ENCODE measurements around the gene SLC5A10. TPM values are rescaled to one million over a fixed set of nuclear protein-coding genes. Genes with fewer than 3 reads are reported as not detected.
"Not testable (repeated sequence)": the region's sequence is repeated elsewhere in the genome, so short reads cannot be mapped to it uniquely, and the experiment has no call there.

The SLC5A10 gene
- total RNA-seq, 2 experiments from 2014 or later = not detected

DNA sequence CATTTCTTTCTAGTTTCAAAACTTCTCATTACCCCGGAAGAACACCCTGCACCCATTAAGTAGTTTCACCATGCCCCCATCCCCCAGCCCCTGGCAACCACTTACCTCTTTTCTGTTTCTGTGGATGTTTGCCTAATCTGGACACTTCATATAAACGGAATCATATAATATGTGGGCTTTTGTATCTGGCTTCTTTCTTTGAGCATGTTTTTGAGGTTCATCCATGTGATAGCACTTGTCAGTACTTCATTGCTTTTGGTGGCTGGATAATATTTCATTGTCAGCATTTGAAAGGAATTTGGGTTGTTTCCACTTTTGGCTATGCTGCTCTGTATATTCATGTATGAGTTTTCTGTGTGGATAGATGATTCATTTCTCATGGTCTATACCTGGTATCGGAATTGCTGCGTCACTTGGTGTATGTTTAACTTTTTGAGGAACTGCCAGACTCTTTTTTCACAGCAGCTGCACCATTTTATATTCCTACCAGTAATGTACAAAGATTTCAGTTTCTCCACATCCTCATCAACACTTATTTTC is 30.0 kb upstream of the SLC5A10 start:
- Mint-ChIP-seq H3K4me1 (ENCODE audit: low read depth) (peaks cover 68% of the 10 kb centered on the region), H3K4me3 (peak overlapping the region; percentile 13), H3K27ac (peak overlapping the region; percentile 86), H3K36me3 (ENCODE audit: low read depth) (peaks cover 44% of the 10 kb centered on the region), H3K27me3 (no peaks in the 10 kb centered on the region), H3K9me3 (no peaks in the 10 kb centered on the region)
- ATAC-seq (peak; percentile 64), DNase-seq (peak; percentile 74)
- CTCF ChIA-PET = no interaction called here
- POLR2A ChIA-PET = no interaction called here
- intact Hi-C loops (cut with micrococcal nuclease) = loop anchor here (5.0 kb wide), 1 partner anchor 65 kb away; the partner anchor contains the start of gene PRPSAP2
- TF ChIP-seq, protein P1, sequence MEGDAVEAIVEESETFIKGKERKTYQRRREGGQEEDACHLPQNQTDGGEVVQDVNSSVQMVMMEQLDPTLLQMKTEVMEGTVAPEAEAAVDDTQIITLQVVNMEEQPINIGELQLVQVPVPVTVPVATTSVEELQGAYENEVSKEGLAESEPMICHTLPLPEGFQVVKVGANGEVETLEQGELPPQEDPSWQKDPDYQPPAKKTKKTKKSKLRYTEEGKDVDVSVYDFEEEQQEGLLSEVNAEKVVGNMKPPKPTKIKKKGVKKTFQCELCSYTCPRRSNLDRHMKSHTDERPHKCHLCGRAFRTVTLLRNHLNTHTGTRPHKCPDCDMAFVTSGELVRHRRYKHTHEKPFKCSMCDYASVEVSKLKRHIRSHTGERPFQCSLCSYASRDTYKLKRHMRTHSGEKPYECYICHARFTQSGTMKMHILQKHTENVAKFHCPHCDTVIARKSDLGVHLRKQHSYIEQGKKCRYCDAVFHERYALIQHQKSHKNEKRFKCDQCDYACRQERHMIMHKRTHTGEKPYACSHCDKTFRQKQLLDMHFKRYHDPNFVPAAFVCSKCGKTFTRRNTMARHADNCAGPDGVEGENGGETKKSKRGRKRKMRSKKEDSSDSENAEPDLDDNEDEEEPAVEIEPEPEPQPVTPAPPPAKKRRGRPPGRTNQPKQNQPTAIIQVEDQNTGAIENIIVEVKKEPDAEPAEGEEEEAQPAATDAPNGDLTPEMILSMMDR (IDR thresholded peaks at IDR 0.05) = no peak

GRCh38 chr17:18922596-18922995 is 29.4 kb upstream of the SLC5A10 start:
- H3K4me3 Mint-ChIP-seq, DNase-seq, POLR2A ChIA-PET, H3K27me3 Mint-ChIP-seq, H3K9me3 Mint-ChIP-seq, ATAC-seq, CTCF ChIA-PET: not testable (repeated sequence)
- Mint-ChIP-seq H3K36me3 (ENCODE audit: low read depth) (peaks cover 43% of the 10 kb centered on the region), H3K4me1 (ENCODE audit: low read depth) (peaks cover 63% of the 10 kb centered on the region), H3K27ac (peak overlapping the region; percentile 86)
- intact Hi-C loops (cut with micrococcal nuclease) = loop anchor here (5.0 kb wide), 1 partner anchor 65 kb away; the partner anchor contains the start of gene PRPSAP2

DNA sequence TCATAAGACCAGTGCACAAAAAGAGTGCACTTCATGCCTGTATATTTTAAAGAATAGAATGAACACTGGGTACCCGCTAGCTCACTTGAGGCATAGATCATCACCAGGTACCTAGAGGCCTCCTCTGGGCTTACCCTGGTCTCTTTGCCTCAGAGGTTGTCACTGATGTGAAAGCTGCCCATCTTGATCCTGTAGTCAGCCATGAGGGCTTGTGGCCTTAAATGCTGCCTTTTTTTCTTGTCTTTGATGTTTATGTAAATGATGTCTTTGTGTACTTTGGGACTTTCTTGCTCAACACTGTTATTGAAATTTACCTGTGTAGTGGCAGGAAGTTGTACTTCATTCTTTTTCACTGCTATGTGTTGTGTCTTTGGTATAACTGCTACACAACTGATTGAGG is 26.8 kb upstream of the SLC5A10 start:
- H3K9me3 Mint-ChIP-seq = no peaks in the 10 kb centered on the region
- no peak overlapping the region for H3K4me3 Mint-ChIP-seq
- ChIA-PET CTCF (interaction anchor here (1.6 kb wide), 1 partner anchor 36 kb away, joined by 4 read pairs; no protein-coding TSS in a partner anchor), POLR2A (interaction anchor here (1.6 kb wide), 1 partner anchor 24 kb away, joined by 4 read pairs; no protein-coding TSS in a partner anchor)
- no peak for ATAC-seq
- peaks cover 38% of the 10 kb centered on the region for H3K36me3 Mint-ChIP-seq (ENCODE audit: low read depth)
- intact Hi-C loops (cut with micrococcal nuclease) = no loop called here
- DNase-seq = peak; percentile 16
- peaks cover 41% of the 10 kb centered on the region for H3K4me1 Mint-ChIP-seq (ENCODE audit: low read depth)
- TF ChIP-seq, protein P1 (IDR thresholded peaks at IDR 0.05) = no peak
- H3K27me3 Mint-ChIP-seq = no peaks in the 10 kb centered on the region
- peak overlapping the region; percentile 74 for H3K27ac Mint-ChIP-seq

- Mint-ChIP-seq H3K9me3 (no peaks in the 10 kb centered on the region), H3K36me3 (ENCODE audit: low read depth) (peaks cover 49% of the 10 kb centered on the region), H3K27ac (no peak overlapping the region), H3K4me1 (ENCODE audit: low read depth) (peaks cover 37% of the 10 kb centered on the region), H3K27me3 (no peaks in the 10 kb centered on the region), H3K4me3 (no peak overlapping the region)
- DNase-seq = no peak
- ChIA-PET POLR2A (no interaction called here), CTCF (interaction anchor here (1.2 kb wide), 1 partner anchor 10 kb away, joined by 3 read pairs; no protein-coding TSS in a partner anchor)
- no peak for ATAC-seq
- TF ChIP-seq, protein P1 (IDR thresholded peaks at IDR 0.05) = no peak
- intact Hi-C loops (cut with micrococcal nuclease) = no loop called here
Observed at GRCh38 chr17:18928628-18929125, 23.3 kb upstream of the SLC5A10 start.

DNA sequence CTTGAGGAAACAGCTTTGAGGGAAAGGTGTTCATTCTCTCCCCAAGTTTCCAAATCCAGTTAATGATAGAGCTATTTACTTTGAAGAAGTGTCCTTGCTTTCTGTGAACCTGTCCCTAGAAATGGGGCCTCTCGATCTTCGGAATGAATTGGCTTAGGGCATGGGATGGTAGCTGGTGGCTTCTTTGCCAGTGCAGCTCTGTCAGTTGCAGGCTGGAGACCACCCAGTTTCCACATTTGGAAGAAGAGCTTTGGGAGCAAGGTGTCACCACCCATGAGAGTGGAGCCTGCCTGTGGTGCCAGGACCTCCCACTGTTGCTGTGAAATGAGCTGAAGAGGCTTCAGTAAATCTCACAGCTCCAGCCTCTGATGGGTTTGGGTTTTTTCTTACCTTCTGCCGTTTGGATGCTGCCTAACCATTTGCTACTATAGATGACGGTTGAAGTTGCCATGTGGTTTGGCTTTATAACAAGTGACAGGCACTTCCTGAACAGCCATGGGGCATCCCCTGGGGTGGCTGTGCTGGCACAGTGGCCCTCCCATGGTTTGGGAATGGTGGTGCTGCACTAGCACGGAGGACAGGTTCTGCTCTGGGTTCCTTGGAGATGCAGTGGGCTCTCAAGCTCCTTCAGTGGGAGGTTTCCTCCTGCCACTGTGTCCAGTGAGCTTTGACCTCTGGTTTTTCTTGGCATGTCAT is 19.5 kb upstream of the SLC5A10 start:
- peaks cover 22% of the 10 kb centered on the region for H3K4me1 Mint-ChIP-seq (ENCODE audit: low read depth)
- ChIA-PET CTCF (interaction anchor here (0.7 to 1.6 kb wide), 3 partner anchors 29 to 307 kb away, joined by 3 to 4 read pairs (median 3); no protein-coding TSS in a partner anchor), POLR2A (no interaction called here)
- H3K4me3 Mint-ChIP-seq = no peak overlapping the region
- H3K36me3 Mint-ChIP-seq (ENCODE audit: low read depth) = peaks cover 30% of the 10 kb centered on the region
- DNase-seq (peak; percentile 45), ATAC-seq (peak; percentile 90)
- H3K27me3 Mint-ChIP-seq = peaks cover 2% of the 10 kb centered on the region
- no peaks in the 10 kb centered on the region for H3K9me3 Mint-ChIP-seq
- intact Hi-C loops (cut with micrococcal nuclease) = no loop called here
- TF ChIP-seq, protein P1 (IDR thresholded peaks at IDR 0.05) = no peak
- peak overlapping the region; percentile 75 for H3K27ac Mint-ChIP-seq

Measured in activated CD8-positive, alpha-beta T cell treated with anti-CD3 and anti-CD28 coated beads for 36 hours (primary cell).